Frontal cortex (tissue), 4 donors: ENCODE measurements around the gene GLRA2. TPM values are rescaled to one million over a fixed set of nuclear protein-coding genes. Genes with fewer than 3 reads are reported as not detected.
"Not testable (repeated sequence)": the region's sequence is repeated elsewhere in the genome, so short reads cannot be mapped to it uniquely, and the experiment has no call there.

ENCODE experiments used
- DNase-seq, 2 donors: peaks; one replicate each; pipeline ENCODE4 v3.0.0; 2012; ENCODE audit warnings: low spot score in 2 of 2
- FAIRE-seq: peaks from 2 replicates; lab custom pipeline; 2012; peaks lifted over from hg19 to GRCh38; lab: Jason Lieb, UNC
- total RNA-seq: library from RNA; depleted of rRNA; stranded (reverse); fragments of >200 nt; gene quantifications from one replicate; pipeline ENCODE4 v1.2.3, GENCODE V29; 2014
- donor health status: control.
- donor health status: control.
- donor health status: control.

GLRA2 gene
- total RNA-seq, 1 donor from 2014 or later: 113 TPM

DNA sequence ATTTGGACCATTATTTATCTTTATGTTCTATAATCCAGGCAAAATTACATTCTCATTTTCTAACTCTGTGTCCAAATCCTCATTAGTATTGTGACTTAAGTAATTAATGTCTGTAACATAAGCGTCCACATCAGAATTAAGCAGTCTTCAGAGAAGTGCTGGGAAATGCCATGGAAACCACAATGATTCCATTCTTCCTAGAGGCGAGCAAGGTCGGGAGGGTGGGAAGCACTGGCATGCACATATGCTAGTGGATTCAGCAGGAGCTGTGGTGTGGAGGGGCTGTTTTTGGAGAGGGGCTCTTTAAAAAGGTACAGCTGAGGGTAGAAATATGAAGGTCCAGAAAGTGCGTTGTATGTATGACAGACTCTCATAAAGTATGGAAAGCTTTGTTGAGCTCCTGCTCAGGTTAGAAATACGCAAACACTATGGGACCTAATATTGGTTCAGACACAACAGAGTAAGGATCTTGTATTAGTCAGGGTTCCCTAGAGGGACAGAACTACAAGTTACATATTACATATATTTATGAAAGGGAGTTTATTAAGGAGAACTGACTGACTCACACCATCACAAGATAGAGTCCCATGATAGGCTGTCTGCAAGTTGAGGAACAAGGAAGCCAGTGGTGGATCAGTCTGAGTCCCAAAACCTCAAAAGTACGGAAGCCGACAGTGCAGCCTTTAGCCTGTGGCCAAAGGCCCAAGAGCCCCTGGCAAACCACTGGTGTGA, 61.5 kb downstream of the GLRA2 start:
- DNase-seq (no peak), FAIRE-seq (no peak)

DNA sequence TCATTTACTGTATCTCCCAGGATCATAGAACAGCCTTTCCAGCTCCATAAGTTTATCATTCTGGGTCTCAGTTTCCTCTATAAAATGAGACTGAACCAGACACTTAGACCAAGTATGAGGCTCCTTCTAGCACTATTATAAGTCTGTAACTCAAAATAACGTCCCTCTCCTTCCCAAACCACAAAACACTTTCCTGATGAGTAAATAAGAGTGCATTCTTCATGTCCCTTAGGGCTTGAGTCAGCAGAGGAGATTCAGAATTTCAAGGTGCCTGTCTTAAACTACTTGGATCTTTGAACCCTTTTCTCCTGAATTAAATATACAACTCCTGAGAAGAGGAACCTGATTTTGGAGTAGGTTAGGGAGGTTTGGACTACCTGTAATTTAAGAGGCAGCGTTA, 62.6 kb downstream of the GLRA2 start:
- no peak for DNase-seq
- no peak for FAIRE-seq

DNA sequence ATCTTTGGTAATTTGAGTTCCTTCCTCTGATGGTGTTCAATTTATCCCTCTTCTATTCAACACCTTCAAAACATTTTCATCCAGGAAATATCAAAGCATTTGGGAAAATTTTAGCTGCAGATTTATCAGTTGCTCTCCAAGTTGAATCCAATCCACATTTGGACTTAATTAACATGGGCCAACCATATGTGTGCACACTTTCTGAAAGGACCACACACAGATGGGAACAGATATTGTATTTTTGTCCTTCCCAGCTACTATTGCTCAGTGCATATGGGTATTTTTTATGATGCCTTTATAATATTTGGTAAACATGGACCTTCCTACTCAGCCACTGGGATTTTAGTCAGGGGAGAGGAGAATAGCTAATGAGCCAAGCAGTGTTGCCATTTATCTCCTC, 65.2 kb downstream of the GLRA2 start:
- DNase-seq (no peak), FAIRE-seq (no peak)

DNA sequence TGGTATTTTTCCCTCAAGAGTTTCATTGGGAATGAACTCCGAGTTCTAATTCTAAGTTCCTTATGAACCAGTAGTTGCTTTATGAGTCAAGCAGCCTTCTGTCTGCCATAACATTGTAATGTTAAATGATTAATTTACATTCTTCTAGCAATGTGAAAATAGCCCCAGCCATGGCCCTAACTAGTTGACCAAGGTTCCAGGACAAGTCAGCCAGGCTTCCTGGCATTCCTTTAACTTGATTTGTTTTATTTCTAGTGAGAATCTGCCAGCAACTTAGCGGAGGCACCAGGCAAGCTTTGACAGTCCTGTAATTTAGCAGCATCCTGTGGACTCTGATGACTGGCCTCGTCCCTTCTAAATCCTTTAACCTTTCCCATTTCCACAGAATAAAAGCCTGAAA, 69.0 kb downstream of the GLRA2 start:
- no peak for DNase-seq
- FAIRE-seq: no peak

DNA sequence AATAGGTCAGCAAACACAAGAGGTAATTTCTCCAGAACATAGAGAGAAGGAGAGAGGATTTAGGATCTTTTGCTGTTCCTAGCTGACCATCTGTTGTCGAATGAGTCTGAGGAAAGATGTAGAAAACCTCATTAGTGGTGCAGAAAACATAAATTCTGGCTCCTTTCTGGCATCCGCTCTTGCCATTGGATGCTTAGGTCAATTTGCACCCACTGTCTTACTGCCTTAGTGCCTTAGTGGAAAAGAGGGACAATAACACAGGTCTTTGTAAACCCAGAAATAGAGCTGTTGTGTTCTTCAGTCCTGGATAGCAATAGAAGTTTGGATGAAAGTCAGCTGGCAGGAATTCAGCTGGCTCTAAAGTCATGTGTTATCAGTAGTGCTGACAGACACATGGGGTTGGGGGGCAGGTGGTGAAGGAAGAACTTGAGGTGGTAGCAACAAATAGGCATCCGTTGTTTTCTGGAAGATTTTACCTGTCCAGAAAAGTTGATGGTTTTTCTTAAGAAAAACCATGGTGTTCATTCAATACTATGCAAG, 78.2 kb downstream of the GLRA2 start:
- FAIRE-seq (no peak), DNase-seq (no peak)

DNA sequence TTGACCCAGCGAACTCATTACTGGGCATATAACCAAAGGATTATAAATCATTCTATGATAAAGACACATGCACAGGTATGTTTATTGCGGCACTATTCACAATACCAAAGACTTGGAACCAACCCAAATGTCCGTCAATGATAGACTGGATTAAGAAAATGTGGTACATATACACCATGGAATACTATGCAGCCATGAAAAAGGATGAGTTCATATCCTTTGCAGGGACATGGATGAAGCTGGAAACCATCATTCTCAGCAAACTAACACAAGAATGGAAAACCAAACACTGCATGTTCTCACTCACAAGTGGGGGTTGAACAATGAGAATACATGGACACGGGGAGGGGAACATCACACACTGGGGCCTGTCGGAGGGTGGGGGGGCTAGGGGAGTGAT, 83.1 kb downstream of the GLRA2 start:
- FAIRE-seq, DNase-seq: not testable (repeated sequence)

DNA sequence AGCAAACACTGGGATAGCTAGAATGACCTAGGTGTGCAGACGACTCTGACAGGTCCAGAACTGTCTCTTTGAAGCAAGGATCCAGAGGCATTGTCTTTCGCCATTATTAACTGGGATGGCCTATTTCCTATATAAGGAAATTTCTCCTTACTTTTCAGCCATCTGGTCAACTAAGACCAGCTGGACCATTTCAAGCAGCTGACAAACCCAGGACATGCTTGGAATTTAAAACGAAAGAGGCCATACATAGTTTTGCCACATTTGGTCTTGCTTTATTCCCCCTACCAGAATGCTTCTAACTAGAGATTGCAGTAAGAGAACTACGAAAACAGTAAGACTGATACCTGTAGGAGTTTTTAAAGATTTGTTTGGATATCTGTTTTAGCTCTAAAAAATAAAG, 87.0 kb downstream of the GLRA2 start:
- no peak for FAIRE-seq

DNA sequence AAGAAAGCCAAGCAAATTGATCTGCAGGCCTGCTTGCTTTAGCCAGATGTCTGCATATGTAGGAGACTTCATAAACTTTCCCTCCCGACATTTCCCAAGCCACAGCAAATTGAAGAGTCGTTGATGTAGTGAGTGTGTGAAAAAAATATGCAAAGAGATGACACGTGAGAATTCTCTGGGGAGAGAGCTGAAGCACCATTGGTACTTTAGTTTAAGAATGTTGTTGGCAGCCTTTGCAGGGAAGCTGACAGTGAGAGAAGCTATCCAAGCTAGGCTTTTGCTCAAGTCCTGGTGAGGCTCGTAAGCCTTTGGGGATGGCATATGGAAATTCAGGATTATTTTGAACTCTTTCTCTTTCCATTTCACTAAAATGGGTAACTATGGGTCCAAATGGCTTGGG, 87.5 kb downstream of the GLRA2 start:
- no peak for FAIRE-seq
- DNase-seq: no peak

More for the DNA sequence above, 87.0 kb downstream of the GLRA2 start:
- DNase-seq: no peak

DNA sequence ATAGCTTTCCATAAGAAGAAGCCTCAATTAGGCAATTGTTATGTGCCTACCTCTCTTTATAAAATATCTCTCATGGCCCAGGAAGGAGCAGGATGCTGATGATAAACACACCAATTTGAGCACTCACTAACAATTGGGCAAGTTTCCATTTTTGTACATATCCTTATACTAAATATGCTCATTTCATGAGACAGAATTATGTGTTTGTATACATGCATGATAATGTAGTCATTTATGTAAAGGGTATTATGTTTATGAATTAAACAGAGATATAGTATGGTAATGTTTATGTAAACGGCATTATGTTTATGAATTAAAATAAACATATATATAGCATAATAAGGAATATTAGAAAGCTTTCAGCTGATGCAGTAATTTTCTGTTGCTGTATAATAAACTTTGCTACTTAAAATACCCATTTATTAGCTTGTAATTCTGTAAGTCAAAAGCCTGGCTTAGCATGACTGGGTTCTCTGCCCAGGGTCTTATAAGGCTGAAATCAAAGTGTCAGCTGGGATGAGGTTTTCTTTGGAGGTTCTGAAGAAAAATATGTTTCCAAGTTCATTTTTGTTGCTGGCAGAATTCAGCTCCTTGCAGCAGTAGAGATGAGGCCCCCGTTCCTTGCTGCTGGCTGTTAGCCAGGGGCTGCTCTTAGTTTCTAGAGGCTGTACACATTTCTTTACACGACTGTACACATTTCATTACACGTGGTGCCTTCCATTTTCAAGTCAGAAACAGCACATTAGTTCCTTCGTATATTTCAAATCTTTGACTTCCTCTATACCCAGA, 89.0 kb downstream of the GLRA2 start:
- DNase-seq (no peak), FAIRE-seq (no peak)

DNA sequence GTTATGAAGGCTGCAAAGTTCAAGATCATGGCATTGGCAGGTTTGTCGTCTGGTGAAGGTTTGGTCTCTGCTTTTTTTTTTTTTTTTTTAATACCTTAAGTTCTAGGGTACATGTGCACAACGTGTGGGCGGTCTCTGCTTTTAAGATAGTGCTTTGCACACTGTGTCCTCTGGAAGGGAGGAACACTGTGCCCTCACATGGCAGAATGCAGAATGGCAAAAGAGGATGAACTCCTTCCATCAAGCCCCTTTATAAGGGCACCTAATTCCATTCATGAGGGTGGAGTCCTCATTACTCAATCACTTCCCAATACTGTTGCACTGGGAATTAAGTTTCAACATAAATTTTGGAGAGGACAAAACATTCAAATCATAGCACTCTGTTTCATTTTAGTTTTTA, 101.4 kb downstream of the GLRA2 start:
- DNase-seq: no peak
- no peak for FAIRE-seq

DNA sequence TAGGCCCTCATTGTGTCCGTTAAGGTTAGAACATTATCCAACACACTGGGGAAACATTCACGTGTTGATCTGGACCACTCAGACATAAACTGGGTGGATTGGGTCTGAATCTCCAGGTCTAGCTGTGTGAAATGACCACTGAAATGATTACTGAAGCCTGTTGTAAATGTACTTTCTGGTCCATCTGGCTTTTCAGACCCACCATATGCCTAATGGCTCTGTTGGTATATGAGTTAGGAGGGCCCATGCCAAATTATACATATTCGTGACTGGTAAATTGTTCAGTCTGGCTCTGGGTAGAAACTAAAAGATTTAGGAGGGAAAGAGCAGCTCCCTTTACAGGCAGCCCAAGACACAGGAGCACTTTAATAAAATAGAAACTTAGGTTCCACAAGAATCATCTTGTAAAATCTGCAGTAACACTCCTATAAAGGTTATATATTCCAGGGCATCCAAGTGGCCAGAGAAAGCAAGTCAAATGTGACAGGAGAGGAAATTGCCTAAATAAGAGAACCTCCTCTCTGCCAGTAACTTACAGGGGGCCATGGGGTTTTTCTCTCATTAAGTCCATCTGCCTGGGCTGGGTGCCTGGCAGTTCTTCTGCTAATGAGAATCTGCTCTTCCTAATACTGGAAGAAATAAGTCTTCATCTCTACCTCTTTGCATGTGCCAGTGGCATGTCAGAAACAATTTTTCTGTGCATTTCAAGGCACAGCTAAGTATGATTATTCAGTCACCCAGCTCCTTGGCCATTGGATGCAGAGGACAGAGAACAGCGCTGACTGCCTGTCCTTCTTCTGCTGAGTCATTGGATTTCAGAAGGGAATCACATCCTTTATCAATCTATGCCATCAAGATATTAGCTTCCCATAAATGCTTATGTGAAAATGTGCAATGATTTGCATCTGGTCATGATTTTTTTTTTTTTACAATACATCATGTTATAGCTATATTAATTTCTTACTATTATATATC, 112.6 kb downstream of the GLRA2 start:
- DNase-seq (no peak), FAIRE-seq (no peak)

DNA sequence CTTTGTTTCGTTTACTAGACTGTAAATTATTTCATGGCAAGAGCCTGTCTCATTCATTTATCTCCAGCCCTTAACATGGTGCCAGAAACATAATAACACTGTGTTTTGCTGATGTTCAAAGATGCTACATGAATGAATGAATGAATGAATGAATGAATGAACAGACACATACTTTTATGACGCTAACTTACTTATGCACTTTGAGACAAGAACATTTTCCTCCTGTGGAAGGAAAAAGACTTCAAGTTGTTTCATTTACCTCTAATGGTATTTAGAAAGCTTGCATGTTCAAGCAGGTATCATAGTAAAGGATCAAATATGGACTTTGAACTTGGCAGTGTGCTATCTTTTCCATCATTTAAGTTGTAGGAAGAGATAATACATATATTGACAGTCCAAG, 131.6 kb downstream of the GLRA2 start:
- no peak for DNase-seq
- no peak for FAIRE-seq

DNA sequence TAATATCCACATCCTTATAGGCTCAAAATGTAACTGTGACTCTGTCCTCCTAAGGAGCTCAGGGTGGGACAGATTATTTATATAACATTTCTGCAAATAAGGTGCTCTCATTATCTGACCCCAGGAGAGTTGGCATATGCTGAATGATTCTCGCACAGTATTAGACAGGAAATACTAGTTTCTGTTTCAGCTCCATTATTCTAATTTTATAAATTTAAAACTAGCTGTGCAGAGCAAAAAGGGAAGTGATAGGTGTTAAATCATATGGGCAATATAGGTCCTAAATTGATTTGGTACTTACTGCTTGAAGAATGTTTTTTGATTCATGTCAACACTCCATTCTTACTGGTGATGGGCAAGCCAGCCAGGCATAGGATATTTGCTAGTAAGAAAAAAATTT, 141.5 kb downstream of the GLRA2 start:
- FAIRE-seq (no peak), DNase-seq (no peak)

DNA sequence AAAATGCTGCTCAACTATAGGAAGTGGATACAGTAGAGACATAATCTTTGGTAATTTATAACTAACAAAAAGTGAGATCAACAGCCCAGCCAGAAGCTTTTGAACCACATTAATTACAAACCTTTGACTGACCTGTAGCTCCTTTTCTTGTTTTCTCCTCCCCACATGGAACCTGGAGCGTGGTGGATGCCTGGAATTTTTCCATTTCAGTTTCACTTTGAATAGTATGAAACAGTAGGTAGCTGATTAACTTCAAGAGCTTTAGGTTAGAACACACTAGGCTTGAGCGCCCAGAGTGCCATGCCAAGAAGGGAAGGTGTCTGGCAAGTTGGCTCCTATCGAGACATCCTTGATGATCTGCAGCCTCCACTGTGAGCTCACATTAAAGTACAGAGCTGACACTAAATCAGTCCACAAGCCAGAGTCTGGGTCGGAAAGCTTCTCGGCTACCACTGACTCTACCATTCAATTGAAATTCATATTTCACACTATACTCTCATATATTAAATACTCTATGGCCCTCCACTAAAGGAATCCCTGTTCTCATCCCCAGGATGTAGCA, 143.4 kb downstream of the GLRA2 start:
- FAIRE-seq (no peak), DNase-seq (no peak)

DNA sequence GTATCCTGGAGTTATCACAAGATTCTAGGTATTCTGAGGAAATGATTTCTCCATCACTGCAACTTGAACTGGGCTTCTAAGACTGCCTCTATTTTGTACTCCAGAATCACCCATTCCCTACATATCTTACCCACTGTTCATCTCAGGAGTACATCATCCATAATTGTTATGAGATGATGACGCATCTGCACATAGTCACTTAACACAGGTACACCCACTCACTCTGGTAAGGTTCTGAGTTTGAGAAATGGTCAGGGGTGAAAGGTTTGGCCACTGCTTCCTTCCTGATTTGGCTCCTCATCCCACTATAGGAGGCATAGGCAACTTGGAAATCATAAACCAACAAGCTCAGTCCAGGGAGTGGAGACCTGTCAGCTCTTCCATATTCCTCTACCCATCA, 143.9 kb downstream of the GLRA2 start:
- FAIRE-seq (no peak), DNase-seq (no peak)

DNA sequence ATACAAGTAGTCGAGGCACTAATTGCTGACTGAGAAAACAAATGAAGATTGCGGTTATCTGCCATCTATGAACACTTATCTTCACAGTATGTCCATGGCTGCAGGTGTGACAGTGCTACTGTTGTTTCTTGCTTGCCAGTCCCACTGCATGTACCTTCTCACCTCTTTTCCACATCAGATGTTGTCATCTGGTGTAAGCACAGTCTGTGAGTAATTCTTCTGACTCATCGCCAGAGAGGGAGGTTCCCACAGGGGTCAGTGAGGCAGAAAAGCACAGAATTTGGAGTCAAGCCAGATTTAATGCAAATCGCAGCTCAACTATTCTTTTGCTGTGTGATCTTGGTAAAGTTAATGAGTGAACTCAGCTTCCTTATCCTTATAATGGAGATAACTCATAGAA, 144.4 kb downstream of the GLRA2 start:
- FAIRE-seq (no peak), DNase-seq (no peak)

DNA sequence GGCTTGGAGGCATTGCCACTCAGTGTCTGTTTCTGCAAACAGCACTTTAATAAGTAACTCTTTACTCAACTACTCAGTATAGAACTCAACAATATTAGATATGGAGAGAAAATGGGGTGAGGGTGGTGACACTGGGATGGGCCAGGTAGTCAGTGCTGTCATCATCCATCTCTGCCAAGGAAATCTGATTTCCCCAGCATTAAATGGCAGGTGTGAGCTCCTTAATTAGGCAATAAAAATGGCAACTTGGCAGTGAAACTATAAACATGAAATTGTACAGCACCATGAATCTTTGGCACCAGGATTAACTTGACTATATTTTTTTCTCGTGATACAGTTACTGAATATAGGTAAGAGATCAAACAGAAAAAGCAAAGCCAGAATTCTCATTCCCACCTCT, 146.2 kb downstream of the GLRA2 start:
- no peak for DNase-seq
- FAIRE-seq: no peak

DNA sequence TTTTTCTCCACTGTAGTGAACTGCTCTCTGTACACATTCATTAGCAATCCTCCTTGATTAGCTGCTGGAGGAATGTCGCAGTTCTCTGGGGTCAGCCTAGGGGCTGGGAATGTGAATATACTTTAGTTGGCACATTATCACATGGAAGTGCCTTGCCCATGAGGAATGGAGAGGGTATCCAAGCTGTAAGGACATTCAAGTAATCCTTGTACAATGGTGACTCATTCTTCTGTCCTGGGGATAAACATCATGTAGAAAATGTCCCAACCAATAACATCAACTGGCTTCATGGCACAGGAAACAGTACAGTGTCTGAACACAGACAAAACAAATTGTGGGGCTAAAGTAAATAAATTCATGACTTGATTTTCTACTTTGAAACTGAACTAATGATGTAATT, 147.1 kb downstream of the GLRA2 start:
- DNase-seq: no peak
- no peak for FAIRE-seq

DNA sequence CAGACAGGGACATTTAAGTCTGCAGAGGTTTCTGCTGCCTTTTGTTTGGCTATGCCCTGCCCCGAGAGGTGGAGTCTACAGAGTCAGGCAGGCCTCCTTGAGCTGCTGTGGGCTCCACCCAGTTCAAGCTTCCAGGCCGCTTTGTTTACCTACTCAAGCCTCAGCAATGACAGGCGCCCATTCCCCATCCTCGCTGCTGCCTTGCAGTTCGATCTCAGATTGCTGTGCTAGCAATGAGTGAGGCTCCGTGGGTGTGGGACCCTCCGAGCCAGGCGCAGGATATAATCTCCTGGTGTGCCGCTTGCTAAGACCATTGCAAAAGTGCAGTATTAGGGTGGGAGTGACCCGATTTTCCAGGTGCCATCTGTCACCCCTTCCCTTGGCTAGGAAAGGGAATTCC, 159.0 kb downstream of the GLRA2 start:
- FAIRE-seq: not testable (repeated sequence)

DNA sequence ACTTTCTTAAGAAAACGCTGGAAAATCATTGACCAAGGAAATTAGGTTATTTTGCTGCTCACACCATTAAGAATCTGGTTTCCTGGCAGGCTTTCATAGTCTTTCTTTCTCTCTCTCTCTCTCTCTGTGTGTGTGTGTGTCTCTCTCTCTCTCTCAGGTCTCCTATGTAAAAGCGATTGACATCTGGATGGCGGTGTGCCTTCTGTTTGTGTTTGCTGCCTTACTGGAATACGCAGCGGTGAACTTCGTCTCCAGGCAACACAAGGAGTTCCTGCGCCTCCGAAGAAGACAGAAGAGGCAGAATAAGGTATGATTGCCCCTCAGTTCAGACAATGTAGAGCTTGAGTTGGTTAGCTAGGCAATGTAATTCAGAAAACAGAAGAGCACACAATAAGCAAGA, 161.2 kb downstream of the GLRA2 start:
- FAIRE-seq: no peak
- DNase-seq: no peak

More for the DNA sequence above, 159.0 kb downstream of the GLRA2 start:
- not testable (repeated sequence) for DNase-seq
